HG03565 (cell line): ENCODE results near the gene FTL.

Source experiments
- ATAC-seq: cut with Tn5 transposase; IDR thresholded peaks from one replicate; pipeline ENCODE4 v1.9.1; 2021; ENCODE audit warnings: mild to moderate bottlenecking, moderate library complexity; ENCODE audit not compliant: unreplicated experiment

FTL gene

GRCh38 chr19:48990400-48990799, 25.3 kb downstream of the FTL start:
- no peak for ATAC-seq

- no peak for ATAC-seq
These were observed 26.0 kb downstream of the FTL start for GRCh38 chr19:48991011-48991609.

GRCh38 chr19:48991873-48992580, 26.9 kb downstream of the FTL start:
- no peak for ATAC-seq

GRCh38 chr19:48992581-48993174, 27.6 kb downstream of the FTL start:
- ATAC-seq, result no peak

GRCh38 chr19:48993175-48994034, 28.3 kb downstream of the FTL start, which contains the start of the genes GYS1 and RUVBL2:
GYS1 (minus strand) TSS chr19:48993309; CDS start chr19:48993112, 197 bp downstream.
RUVBL2 (plus strand) TSS chr19:48993887; CDS start chr19:48993912, 25 bp downstream.
- ATAC-seq, result peak; percentile 80

GRCh38 chr19:48994035-48994386, 28.9 kb downstream of the FTL start:
- no peak for ATAC-seq

- ATAC-seq, result no peak
These were observed 32.9 kb downstream of the FTL start for GRCh38 chr19:48997972-48998371.

GRCh38 chr19:48999481-49000325, 34.6 kb downstream of the FTL start:
- no peak for ATAC-seq

- no peak for ATAC-seq
These were observed 39.0 kb downstream of the FTL start for GRCh38 chr19:49004133-49004532.

- no peak for ATAC-seq
These were observed 40.0 kb downstream of the FTL start for GRCh38 chr19:49004964-49005614.

GRCh38 chr19:49006905-49007304, 41.8 kb downstream of the FTL start:
- ATAC-seq, result no peak

GRCh38 chr19:49009828-49010227, 44.7 kb downstream of the FTL start:
- ATAC-seq, result no peak

- no peak for ATAC-seq
These were observed 45.3 kb downstream of the FTL start for GRCh38 chr19:49010453-49010852.

- no peak for ATAC-seq
These were observed 46.1 kb downstream of the FTL start for GRCh38 chr19:49011194-49011593.

- no peak for ATAC-seq
These were observed 49.2 kb downstream of the FTL start for GRCh38 chr19:49014123-49014869.

- ATAC-seq, result no peak
These were observed 49.8 kb downstream of the FTL start for GRCh38 chr19:49014870-49015255.

GRCh38 chr19:49016067-49016839, 51.1 kb downstream of the FTL start:
- no peak for ATAC-seq
